GM18909 (cell line): ENCODE data around the gene ZFP62.

Experiments
- ATAC-seq: cut with Tn5 transposase; IDR thresholded peaks from one replicate; pipeline ENCODE4 v1.9.1; 2021; ENCODE audit warnings: mild to moderate bottlenecking; ENCODE audit not compliant: unreplicated experiment, poor library complexity

Gene ZFP62

DNA sequence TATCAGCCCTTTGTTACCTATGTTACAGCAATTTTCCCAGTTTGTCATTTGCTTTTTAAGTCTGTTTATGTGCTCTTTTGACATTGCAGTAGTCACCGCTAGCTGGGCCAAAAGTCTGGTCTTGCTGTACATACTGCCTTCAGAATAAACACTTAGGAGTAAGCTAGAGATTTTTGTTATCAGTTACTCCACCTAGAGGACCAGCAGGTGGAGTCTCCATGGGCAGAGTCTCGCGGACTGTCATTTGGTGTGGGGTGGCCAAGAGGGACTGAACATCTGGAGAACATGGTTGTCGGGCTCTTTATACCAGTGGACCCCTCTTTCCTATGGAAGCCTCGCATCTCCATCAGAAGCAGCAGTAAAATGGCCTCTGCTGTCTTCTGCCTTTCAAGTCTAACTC lies 47.7 kb downstream of the ZFP62 start:
- no peak for ATAC-seq

DNA sequence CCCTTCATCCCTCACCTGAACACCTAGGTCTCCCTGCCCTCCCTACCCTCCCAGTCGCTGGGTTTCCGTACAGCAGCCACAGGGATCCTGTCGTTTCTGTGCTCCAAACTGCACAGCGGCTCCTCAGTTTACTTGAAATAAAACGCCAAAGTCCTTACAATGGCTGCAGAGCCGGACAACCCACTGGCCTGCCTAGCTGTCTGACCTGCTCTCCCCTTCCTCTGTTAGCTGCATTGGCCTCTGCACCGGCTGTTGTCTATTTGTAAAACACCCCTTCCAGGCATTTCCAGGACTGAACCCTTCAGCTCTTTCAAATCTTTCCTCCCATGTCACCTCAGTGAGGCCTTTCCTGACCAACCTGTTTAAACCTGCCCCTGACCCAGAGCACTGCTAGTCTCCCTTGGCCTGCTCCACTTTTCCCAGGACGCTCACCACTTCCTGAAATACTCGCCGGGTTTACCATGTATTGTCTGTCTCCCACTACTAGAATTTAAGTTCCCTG lies 49.4 kb downstream of the ZFP62 start:
- no peak for ATAC-seq

DNA sequence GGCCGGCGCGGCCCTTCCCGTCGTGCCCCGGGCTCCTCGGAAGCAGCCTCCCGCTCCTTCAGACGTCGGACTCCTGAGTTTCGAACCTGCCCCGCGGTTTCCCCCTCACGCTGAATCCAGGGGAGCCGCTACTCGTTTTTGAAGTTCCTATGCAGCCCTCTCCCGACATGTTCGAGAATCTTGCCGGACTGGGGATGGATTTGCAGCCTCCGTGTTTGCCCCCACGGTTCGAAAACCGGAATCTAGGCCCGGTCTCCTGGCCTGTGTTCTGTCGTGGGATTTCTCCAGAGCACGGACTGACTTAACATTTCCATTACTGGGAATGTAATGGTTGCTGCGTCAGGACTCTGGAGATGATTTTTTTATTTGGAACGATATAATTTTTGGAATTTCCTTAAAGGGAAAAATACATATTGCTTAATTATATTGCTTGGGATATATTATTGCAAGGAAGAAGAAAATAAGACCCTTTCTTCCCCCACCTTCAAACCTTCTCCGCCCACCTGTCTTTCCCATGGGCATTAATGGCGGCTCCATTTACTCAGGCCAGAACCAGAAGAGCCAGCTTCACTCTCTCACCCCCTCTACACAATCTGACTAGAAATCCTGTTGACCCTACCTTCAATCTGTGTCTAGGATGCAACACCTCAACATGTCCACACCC lies 50.0 kb downstream of the ZFP62 start:
- ATAC-seq: no peak

DNA sequence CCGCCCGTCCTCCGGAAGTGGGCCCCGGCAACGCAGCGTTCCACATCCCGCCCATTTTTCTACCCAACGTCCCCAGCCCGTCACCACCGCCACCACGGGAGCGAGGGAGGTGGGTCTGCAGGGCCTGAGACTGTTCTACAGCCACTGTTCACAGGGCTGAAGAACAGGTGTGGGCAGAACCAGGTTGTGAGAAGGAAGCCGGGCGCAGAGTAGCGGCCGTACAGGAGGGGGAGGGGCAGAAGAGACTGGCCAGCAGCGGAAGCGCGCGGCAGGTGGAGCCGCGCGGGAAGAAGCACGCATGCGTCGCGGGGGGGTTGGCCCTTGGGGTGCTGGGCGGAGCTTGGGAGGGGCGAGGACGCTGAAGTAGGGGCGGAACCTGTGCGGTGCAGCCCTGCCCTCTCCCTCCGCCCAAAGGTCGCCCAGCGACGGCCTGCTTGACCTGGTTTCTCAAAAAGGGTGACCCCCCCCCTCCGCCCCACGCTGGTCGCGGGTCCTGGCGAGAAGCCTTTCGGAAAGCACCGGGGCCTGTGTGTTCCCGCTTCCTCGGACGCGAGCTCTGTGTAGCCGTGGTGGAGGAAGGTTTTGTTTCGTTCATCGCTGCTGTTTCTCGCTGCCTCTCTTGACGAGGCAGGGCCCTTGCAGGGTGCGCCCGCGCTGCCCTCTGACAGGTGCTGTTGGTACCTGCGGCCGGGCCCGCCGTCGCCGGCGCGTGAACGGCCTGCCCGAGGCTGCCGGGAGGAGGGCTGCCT lies 50.7 kb downstream of the ZFP62 start:
- peak; percentile 77 for ATAC-seq

DNA sequence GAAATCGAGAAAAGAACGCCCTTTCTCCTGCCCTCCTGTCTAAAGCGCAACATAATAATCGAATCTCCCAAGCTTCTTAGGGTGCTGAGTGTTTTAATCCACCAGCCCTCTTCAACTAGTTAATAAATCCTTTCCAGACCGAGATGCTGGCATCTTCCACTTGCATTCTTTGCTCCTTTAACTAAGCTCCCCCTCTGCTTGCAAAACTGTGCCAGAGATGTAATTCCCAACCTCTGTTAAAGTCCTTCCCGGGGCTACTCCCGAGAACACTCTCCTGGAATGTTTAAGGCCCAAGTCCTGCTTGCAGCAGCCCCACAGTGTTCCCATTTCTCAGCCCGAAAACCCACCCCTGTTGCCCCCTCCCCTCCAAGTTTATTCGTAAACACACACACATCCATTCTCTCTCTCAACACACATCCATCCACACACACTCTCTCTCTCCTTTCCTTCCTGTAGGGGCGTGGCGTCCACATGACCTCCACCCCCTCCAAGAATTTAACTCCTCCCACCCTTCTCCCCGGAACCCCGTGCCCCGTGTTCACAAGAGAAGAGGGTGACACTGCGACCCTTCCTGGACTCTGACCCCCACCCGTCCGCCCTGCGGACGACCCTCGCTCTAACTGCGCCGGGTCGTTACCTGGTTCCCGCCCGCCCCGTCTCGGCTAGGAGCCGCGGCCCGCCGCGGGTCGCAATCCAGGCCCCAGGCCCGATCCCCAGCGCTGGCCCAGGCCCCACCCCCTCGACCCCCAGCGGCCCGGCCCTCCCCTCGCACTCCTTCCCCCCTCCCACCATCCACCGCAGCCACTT lies 51.5 kb downstream of the ZFP62 start:
- peak; percentile 60 for ATAC-seq

DNA sequence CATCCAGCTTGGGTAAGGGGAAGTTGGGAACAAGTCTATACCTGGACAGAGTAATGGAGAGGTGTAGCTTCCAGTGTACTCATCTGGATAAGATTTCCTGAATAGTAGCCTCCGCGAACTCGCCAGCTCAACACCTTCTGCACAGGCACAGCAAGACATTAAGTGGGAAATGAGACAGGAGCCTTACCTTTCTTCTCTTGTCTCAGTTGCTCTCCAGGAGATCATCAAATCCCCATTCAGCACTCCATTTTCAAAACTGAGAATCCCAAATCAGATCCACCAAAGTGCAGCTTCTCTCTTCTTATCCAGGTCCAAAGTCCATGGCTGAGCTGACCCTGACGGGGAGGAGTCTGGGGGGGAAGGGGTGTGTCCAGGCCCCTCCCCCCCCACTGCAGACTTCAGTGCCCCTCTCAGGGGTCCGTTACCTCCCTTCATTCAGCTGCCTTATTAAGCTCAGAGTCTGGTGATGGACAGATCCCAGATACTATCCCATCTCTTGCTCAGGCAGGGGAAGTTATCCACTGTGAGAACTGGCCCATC lies 52.5 kb downstream of the ZFP62 start:
- ATAC-seq: no peak

DNA sequence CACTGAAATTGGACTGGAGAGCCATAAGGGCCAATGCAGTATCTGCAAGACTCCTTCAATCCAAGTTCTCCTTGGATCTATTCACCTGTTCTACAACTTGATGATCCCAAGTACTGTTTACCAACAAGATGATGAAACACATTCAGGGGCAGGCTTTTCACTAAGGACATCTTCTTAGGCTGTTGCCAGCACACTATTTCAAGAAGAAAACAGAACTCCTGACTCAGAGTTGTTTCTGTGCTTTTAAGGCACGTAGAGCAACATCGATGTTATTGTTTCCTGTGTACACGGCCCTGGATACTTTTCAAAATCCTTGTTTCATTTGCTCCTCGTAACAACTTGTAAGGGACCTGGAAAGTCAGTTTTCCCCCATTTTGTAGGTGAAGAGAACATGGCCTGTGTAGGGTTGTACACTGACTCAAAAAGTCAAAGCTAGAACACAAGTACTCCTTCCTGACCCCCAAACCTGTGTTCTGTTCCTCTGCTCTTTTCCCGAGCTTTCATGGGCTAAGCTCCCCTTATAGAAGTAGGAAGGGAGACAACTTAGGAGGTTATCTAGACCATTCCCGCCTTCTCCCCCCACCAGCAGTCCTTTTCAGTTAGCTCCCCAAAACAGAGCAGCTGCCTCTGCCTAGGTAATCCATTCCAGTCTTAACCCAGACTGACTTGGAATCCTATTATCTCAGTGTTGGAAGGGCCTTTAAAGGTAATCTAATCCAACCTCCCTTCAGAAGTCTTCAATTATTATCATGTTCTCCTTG lies 53.2 kb downstream of the ZFP62 start:
- ATAC-seq: no peak

DNA sequence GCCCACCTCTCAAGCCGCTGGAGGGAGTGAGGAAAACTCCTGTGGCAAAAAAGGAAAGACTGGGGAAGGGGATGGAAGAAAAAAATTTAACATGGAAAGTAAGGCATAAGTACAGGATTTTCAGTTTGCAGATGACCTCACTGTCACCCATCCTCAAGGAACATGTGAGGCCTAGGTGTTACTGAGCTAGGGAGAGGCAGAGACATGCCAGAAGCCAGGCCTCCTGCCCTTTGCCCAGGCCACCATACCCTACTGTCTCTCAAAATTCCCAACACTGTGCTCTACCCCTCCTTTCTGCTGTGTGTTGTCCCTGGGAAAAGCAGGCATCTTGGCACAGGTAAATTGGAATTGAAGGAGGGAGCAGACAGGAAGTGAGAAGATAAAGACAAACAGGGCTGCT lies 54.0 kb downstream of the ZFP62 start:
- ATAC-seq: no peak

DNA sequence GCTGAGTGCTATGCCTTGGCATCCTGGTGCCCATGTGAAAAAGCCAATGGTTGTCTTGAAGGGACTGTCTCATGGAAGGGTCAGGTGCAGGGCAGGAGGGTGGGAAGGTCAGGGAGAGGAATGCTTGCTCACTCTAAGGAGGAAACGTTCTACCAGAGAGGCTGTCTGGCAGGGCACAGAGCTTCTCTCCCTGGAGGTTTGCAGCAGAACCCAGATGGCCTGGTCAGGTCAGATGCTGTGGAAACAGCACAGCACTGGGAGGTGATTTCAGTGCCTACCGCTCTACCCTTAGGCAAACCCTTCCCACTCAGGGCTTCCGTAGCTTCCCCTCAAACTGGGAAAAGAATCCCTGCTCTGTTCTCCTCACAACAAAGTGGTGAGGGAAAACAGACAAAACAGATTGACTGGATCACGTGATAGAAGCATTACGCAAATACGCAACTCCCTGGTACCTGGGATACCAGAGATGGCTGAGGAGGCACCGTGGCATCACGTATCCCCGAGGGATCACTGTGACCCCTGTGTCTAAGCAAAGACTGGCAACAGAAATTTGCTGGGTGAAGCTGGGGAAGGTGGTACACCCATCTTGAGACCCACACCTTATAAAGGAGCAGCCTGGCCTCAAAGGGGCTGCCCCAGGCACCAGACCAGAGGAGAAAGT lies 54.6 kb downstream of the ZFP62 start:
- no peak for ATAC-seq

DNA sequence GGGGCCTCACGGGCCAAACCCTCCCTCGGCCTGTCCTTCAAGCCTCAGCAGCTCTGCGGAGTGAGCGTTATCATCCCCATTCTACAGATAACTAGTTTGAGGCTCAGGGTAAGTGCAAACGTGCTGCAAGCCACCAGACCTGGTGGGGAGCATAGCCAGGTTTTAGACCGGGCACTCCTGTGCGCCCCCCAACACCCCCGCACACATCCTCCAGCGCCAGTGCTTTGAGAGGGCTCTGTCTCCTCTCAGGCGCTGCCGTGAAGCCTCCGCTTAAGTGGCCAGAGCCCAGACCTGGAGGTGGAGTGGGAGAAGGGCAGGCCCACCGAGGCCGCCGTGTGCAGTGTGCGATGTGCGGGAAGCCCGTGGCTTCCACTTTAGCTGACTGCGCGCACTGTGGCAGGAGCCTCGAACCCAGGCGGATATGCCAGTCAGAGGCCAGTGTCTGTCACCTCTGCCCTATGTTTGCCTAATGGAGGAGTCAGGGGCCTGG lies 56.9 kb downstream of the ZFP62 start:
- ATAC-seq: no peak

DNA sequence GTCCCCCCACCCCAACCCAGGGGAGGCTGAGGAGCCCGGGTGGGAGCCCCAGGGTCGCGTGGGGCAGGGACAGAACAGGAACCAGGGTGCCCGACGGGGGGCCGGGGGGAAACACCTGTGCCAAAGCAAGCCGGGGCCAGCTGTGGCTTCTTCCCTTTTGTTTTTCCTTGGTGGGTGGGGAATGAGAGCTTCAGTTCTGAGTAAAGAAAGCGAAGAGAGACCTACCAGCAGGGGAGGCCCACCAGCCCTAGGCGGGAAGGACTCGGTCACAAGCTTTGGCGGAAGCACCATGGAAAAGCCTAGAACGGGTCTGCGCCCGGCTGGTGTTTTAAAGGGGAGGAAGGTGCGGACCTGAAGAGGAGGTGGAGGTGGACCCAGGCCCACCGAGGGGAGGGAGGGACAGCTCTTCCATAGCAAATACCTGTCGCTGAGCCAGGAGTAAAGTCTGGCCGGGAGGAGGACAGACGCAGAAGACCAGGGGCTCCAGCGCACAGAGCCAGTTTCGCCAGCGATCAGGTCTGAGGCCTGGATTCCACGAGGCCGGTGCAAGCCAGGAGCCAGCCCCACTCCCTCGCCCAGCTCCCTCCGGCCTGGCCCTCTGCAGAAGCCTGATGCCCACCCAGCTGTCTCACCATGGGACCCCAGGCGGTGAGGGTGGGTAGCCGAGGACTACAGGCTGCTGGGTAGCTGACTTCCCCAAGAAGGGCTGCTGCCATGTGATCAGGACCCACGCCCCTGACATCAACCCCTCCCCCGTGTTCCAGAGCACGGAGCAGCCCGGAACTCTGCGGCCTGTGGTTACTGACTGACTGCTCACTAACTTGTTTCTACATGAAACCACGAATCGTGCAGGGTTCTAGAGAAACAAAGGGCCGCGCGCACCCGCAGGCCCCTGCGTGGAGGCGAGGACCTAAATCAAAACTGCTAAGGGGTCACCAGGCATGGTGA lies 57.6 kb downstream of the ZFP62 start:
- ATAC-seq: peak; percentile 66

DNA sequence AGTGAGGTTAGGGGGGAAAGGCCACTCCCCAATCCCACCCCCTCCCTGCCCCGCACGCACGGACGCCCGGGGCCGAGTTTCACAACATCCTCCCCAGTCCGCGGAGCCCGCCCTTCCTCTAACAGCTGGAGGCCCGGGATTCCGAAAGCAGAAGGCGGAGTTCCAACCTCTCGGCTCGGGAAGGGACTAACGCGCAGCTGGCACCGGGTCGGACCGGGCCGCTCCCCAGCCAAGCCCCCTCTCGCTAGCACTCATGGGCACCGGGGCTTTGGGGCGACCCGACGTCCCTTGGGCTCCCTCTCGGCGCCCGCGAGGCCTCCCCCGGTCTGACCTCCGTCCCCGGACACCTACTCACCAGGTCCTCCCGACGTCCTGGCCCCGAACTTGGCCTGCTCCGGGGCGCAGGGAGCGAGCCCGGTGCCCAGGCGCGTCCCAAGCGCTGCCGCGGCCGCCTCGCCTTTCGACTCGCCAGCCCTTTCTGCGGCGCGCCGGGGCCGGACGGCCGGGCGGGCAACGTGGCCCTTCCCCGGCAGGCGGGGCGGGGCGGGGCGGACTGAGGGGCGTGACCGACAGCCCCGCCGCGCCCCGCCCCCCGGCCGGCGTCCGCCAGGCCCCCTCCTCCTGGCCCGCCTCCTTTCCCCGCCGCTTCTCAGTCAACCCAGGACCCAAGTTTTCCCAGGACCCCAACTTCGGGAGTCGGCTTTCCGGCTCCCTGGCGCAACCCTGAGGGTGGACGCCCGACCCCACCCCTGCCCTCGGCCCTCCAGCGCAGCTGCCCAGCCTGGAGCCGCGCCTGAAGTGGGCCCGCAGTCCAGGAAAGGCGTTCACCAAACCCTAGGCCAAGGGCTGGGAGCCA lies 58.5 kb downstream of the ZFP62 start, which contains the start of gene MGAT1:
TSS of gene MGAT1 (minus strand) at position 482 of the 856 bp plus-strand sequence. CDS start 9,835 bp downstream, outside the sequence.
- peak; percentile 48 for ATAC-seq

DNA sequence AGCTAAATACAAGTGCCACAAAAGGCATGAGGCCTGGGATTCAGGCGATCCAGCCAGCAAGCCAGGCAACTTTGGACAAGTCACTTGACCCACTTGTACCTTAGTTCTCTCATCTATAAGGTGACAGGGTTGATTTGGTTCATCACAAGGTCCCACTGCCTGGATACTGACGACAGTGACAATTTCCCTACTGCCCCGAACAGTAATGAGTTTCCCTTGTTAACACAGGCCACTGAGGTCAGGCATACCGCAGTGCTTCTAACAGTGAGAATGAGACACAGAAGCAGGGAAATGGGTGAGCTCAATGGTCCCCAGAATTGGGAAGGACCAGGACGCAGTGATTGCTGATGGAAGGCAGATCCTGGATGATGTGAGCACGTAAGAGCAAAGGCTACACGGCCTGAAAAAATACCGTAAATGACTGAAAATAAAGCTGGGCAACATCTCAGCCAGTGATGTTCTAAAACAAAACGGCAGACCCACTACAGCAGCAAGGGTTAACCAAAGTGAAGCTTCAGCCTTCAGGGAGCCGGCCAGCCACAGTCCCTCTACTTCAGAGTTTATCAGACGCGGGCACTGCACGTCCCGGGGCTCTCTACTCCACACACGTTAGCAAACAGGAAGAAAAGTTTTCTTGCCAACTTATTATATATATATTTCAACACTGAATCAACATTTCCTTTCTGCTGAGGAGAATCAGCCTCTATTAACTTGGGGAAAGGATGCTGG lies 59.3 kb downstream of the ZFP62 start:
- no peak for ATAC-seq

DNA sequence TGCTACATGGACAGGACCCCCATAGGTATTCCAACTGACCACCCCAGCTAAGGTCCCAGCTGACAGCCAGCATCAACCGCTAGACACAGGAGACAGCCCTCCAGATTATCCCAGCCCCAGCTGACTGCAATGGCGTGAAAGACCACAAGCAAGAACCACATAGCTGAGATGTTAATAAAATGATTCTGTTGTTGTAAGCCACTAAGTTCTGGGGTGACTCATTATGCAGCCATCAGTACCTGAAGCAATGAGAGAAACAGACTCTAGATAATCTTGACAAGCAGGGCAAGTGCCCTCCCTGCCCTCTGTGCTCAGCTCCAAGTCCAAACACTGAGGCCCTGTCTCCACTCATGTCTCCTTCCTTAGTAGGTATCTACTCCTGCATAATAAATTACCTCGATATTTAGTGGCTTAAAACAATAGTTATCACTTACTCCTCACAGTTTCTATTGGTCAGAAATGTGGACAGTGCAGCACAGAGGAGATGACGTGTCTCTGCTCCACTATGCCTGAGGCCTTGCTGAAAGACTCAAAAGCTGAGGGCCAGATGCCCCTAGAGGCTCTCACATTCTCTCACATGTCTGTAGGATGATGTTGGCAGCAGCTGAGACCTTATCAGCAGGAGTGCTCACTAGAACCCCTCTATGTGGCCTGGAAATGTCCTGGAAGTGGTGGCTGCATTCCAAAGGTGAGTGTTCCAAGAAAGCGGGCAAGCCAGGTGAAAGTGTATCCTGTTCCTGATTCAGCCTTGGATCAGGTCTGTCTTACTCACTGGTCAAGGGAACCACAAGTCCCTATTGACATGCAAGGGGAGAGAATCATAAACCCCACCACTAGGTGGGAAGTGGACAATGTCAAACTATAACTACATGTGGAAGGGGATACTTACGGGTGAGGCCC lies 60.9 kb downstream of the ZFP62 start:
- ATAC-seq: no peak

DNA sequence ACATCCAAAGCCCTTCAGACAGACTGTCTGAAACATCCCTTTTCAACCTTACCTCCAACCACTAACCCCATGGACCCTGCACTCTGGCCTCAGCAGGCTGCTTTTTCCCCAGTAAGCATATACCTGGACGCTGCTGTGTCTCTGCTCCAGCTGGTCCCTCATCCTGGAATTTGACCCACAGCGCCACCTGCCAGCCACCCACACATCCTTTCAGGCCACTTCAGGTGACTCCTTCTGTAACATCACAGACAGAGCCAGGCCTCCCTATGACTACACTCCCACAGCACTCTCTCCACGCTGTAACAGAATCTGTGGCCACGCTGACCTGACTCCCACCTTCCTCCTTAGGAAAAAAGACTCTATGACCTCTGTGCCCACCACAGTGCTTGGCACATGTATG lies 61.9 kb downstream of the ZFP62 start:
- ATAC-seq: no peak

DNA sequence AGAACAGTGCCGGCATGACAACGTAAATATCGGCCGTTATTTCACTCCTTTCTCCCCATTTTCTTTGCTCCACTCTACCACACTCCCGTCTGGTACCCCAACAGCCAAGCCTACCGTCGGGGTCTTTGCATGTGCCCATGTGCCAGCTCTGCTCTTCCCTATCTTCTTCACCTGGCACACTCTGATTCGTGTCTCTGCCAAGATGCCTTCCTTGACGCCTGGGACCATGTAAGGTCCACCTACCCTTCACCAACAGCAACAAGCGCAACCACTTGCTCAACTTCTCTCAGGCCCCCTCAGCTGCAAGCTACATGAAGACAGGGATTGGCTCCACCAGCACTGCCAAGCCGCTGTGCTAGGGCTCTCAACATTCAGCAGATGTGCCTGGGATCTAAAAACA lies 62.9 kb downstream of the ZFP62 start:
- ATAC-seq: no peak
